ENCODE results near the gene SMPD3. TPM values are rescaled to one million over a fixed set of nuclear protein-coding genes. Genes with fewer than 3 reads are reported as not detected.

Gene SMPD3
- total and polyA plus RNA-seq, 9 of the 15 experiments (the other 6 are each of a cell fraction or from before 2014, with no cell fraction given): 0.03 to 1.2 (median 0.18) TPM

GRCh38 chr16:68468842-68469241 lies 20.5 kb upstream of the SMPD3 start:
- no peak overlapping the region for H3K27ac ChIP-seq (ENCODE audit: extremely low read depth, low read depth, low read length)
- CTCF ChIA-PET (ENCODE audit: low intra/inter-chr PET ratio): no interaction called here
- no peak overlapping the region for H3K4me2 ChIP-seq (ENCODE audit: insufficient read depth, low read length)
- no peaks in the 10 kb centered on the region for H3K9me1 ChIP-seq (ENCODE audit: control insufficient read depth, insufficient read depth, low read length)
- no peaks in the 10 kb centered on the region for H4K20me1 ChIP-seq (replicated peaks; ENCODE audit: control insufficient read depth, insufficient read depth, low read length)
- intact Hi-C loops (cut with micrococcal nuclease) (no loop called here), in situ Hi-C loops (cut with MboI) (no loop called here)
- TF ChIP-seq ARNT (IDR thresholded peaks at IDR 0.05) (no peak), ZNF23 (CRISPR knock-in tag; IDR thresholded peaks at IDR 0.05) (no peak), ZNF445 (CRISPR knock-in tag; IDR thresholded peaks at IDR 0.05; ENCODE audit: low read depth) (no peak), KDM2B (CRISPR knock-in tag; IDR thresholded peaks at IDR 0.05) (no peak), RBFOX2 (IDR thresholded peaks at IDR 0.05; ENCODE audit: low read depth, low read length) (no peak)
- peaks cover 9 to 63% of the 10 kb centered on the region in 2 experiments; a peak in 4 of 5 replicates for H3K27me3 ChIP-seq (ENCODE audit: control insufficient read depth in 2 of 2, insufficient read depth in 2 of 2, low read length in 2 of 2)
- H3K9me3 ChIP-seq (replicated peaks; ENCODE audit: control insufficient read depth, insufficient read depth, low read depth, low read length): no peaks in the 10 kb centered on the region
- no peaks in the 10 kb centered on the region; a peak in 1 of 5 replicates for H3K4me1 ChIP-seq (replicated peaks in 1 of 2; ENCODE audit: control insufficient read depth in 2 of 2, insufficient read depth in 2 of 2, low read length in 2 of 2)
- ATAC-seq (no peak), DNase-seq (ENCODE audit: extremely low read depth in 1 of 4, low spot score in 3 of 4) (no peak), FAIRE-seq (no peak)
- BruUV-seq (replicated peaks): no TSS peak
- H3K9ac ChIP-seq (ENCODE audit: insufficient read depth in 1 of 2, low read depth in 2 of 2, low read length in 2 of 2): no peak overlapping the region
- no peak overlapping the region for H3K4me3 ChIP-seq
- H2AFZ ChIP-seq (ENCODE audit: low read depth, low read length): no peak overlapping the region
- no peaks in the 10 kb centered on the region for H3K79me2 ChIP-seq (ENCODE audit: control insufficient read depth, insufficient read depth, low read length)
- POLR2A ChIA-PET: no interaction called here
- WGBS (ENCODE audit: insufficient coverage, low coverage, missing lambda C conversion rate): 6% methylated on average over 4 of the region's 4 CpGs
- H3K36me3 ChIP-seq (ENCODE audit: control insufficient read depth, insufficient read depth, low read length): no peaks in the 10 kb centered on the region

- WGBS (ENCODE audit: insufficient coverage, low coverage, missing lambda C conversion rate): 1% methylated on average over 4 of the region's 4 CpGs
- Histone ChIP-seq H3K9me3 (replicated peaks; ENCODE audit: control insufficient read depth, insufficient read depth, low read depth, low read length) (no peaks in the 10 kb centered on the region), H4K20me1 (replicated peaks; ENCODE audit: control insufficient read depth, insufficient read depth, low read length) (no peaks in the 10 kb centered on the region), H3K27ac (ENCODE audit: extremely low read depth, low read depth, low read length) (no peak overlapping the region), H3K4me1 (replicated peaks in 1 of 2; ENCODE audit: control insufficient read depth in 2 of 2, insufficient read depth in 2 of 2, low read length in 2 of 2) (no peaks in the 10 kb centered on the region; a peak in 1 of 5 replicates), H3K9me1 (ENCODE audit: control insufficient read depth, insufficient read depth, low read length) (no peaks in the 10 kb centered on the region), H3K4me2 (ENCODE audit: insufficient read depth, low read length) (no peak overlapping the region), H3K79me2 (ENCODE audit: control insufficient read depth, insufficient read depth, low read length) (no peaks in the 10 kb centered on the region), H2AFZ (ENCODE audit: low read depth, low read length) (no peak overlapping the region), H3K36me3 (ENCODE audit: control insufficient read depth, insufficient read depth, low read length) (no peaks in the 10 kb centered on the region), H3K9ac (ENCODE audit: insufficient read depth in 1 of 2, low read depth in 2 of 2, low read length in 2 of 2) (no peak overlapping the region), H3K27me3 (ENCODE audit: control insufficient read depth in 2 of 2, insufficient read depth in 2 of 2, low read length in 2 of 2) (peaks cover 9 to 43% of the 10 kb centered on the region in 2 experiments; a peak in 3 of 5 replicates), H3K4me3 (no peak overlapping the region)
- no peak for ATAC-seq
- no peak for FAIRE-seq
- CTCF ChIA-PET (ENCODE audit: low intra/inter-chr PET ratio): no interaction called here
- no peak for TF ChIP-seq SIN3A (IDR thresholded peaks at IDR 0.05; ENCODE audit: borderline replicate concordance in 2 of 2, control insufficient read depth in 1 of 2, low read depth in 2 of 2, low read length in 2 of 2)
- TF ChIP-seq TAF9B (IDR thresholded peaks at IDR 0.05; ENCODE audit: partially characterized antibody): no peak
- TF ChIP-seq PBX2 (CRISPR knock-in tag; IDR thresholded peaks at IDR 0.05; ENCODE audit: low read depth): no peak
- no peak for TF ChIP-seq PBX2 (tag; conservative IDR thresholded peaks at IDR 0.05; ENCODE audit: low read depth)
- TF ChIP-seq KLF13 (tag; IDR thresholded peaks at IDR 0.05; ENCODE audit: borderline replicate concordance, low read depth): no peak
- no peak for TF ChIP-seq POLR2H (tag; IDR thresholded peaks at IDR 0.05; ENCODE audit: low read depth)
- TF ChIP-seq ZNF717 (CRISPR knock-in tag; IDR thresholded peaks at IDR 0.05): no peak
- no TSS peak for BruUV-seq (replicated peaks)
- DNase-seq (ENCODE audit: extremely low read depth in 1 of 4, low spot score in 3 of 4): no peak
- in situ Hi-C loops (cut with MboI): no loop called here
- intact Hi-C loops (cut with micrococcal nuclease): no loop called here
- POLR2A ChIA-PET: interaction anchor here (0.5 kb wide), 1 partner anchor 93 kb away, joined by 3 read pairs; no protein-coding TSS in a partner anchor
Measured at GRCh38 chr16:68466174-68466573, 17.9 kb upstream of the SMPD3 start.
